Esophagus muscularis mucosa (tissue), 4 donors: ENCODE results near the gene DIAPH3. TPM values are rescaled to one million over a fixed set of nuclear protein-coding genes. Genes with fewer than 3 reads are reported as not detected.

Experiments
- DNase-seq: peaks from one replicate; pipeline ENCODE4 v3.0.0-alpha.2; 2017; ENCODE audit errors: extremely low spot score
- H3K27ac ChIP-seq, 4 donors: fragments of 200-600 bp; sonication (generic); replicated peaks in 1 of 4; 1 replicate in 3 of 4; 2 replicates in 1 of 4; pipeline ENCODE4 v1.5.1; 2016 to 2019; ENCODE audit warnings: mild to moderate bottlenecking in 1 of 4
- H3K27me3 ChIP-seq, 4 donors: fragments of 200-600 bp; sonication (generic); one replicate each; pipeline versions ENCODE4 v1.5.1 to v1.6.0; 2016 to 2019
- H3K36me3 ChIP-seq, 4 donors: fragments of 200-600 bp; sonication (generic); one replicate each; pipeline ENCODE4 v1.5.1; 2016 to 2019
- H3K4me1 ChIP-seq, 4 donors: fragments of 200-600 bp; sonication (generic); one replicate each; pipeline ENCODE4 v1.5.1; 2016 to 2019
- H3K4me3 ChIP-seq, 4 donors: fragments of 200-600 bp; sonication (generic); 1 replicate in 2 of 4; 2 replicates in 2 of 4; pipeline ENCODE4 v1.5.1; 2016 to 2019; ENCODE audit warnings: mild to moderate bottlenecking in 4 of 4, moderate library complexity in 1 of 4
- H3K9me3 ChIP-seq, 4 donors: fragments of 200-600 bp; sonication (generic); 1 replicate in 3 of 4; 2 replicates in 1 of 4; pipeline ENCODE4 v1.5.1; 2016 to 2019
- EP300 ChIP-seq: sonication (generic); formaldehyde crosslinking; IDR thresholded peaks from one replicate; pipeline ENCODE4 v1.6.1; 2017; ENCODE audit warnings: antibody characterized with exemption
- POLR2A ChIP-seq: fragments of 450-650 bp; IDR thresholded peaks from one replicate; pipeline ENCODE4 v1.6.1; 2017; ENCODE audit warnings: antibody characterized with exemption, moderate library complexity, mild to moderate bottlenecking, low read depth
- POLR2AphosphoS5 ChIP-seq, 2 donors: sonication (generic); formaldehyde crosslinking; IDR thresholded peaks; one replicate each; pipeline ENCODE4 v1.6.1; 2017; ENCODE audit warnings: antibody characterized with exemption in 2 of 2
- WGBS: methylation state at CpG from one replicate; pipeline ENCODE4 v1.1.5; 2018; 5-methylcytosine and 5-hydroxymethylcytosine counted together
- intact Hi-C: fragments of 100-400 bp; cut with DNase I; formaldehyde crosslinking; loops from one replicate; pipeline ENCODE4 v1.15.1; 2023
- total RNA-seq, 4 donors: library from RNA; depleted of rRNA; stranded (reverse); fragments of >200 nt; gene quantifications; one replicate each; pipeline versions ENCODE4 v1.1.0 to v1.2.1, GENCODE V29; 2016
- TF ChIP-seq, protein P1 (sequence below), 3 experiments: fragments of 200-600 bp in 2 of 3; fragments of 450-650 bp in 1 of 3; sonication (generic) in 2 of 3; IDR thresholded peaks; one replicate each; pipeline ENCODE4 v1.5.1; 2017 to 2019; ENCODE audit warnings: antibody characterized with exemption in 3 of 3, mild to moderate bottlenecking in 2 of 3, moderate library complexity in 1 of 3

DIAPH3 gene
- total RNA-seq, 4 donors from 2014 or later: under 0.01 to 1.0 (median 0.41) TPM

DNA sequence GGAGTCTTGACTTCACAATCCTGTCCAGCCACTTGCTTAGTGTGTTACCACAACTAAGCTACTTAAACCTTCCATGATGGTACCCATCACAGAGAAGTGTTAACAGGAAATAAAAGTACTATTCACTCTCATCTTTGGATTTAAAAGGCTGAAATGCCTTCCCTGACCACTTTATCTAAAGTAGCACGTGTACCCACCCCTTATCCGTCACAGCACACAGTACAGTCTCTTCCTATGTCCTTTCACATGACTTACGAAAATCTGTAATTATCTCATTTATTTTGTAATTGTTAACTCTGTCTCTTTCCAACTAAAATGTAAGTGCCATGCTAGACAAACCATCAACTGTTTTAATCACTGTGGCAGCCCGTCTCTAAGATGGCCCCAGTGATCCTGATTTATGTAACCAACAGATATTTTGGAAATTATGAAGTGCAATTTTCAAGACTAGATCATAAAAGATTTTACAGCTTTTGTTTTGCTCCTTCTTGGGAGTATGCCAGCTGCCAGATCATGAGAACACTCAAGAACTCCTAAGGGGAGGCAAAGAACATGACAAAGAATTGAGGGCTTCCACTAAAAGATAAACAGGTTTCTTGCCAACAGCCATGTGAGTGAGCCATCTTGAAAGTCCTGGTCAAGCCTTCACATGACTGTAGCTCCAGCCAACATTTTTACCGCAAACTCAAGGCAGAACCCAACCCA is 44.9 kb downstream of the DIAPH3 start:
- no peak for DNase-seq
- H3K9me3 ChIP-seq: peaks cover 0 to 7% (median 4%) of the 10 kb centered on the region in 4 donors
- H3K36me3 ChIP-seq: no peaks in the 10 kb centered on the region
- no peak overlapping the region for H3K27ac ChIP-seq
- 91% methylated on average over 5 of the region's 5 CpGs for WGBS
- intact Hi-C loops: no loop called here
- H3K4me3 ChIP-seq: no peak overlapping the region
- TF ChIP-seq, protein P1, sequence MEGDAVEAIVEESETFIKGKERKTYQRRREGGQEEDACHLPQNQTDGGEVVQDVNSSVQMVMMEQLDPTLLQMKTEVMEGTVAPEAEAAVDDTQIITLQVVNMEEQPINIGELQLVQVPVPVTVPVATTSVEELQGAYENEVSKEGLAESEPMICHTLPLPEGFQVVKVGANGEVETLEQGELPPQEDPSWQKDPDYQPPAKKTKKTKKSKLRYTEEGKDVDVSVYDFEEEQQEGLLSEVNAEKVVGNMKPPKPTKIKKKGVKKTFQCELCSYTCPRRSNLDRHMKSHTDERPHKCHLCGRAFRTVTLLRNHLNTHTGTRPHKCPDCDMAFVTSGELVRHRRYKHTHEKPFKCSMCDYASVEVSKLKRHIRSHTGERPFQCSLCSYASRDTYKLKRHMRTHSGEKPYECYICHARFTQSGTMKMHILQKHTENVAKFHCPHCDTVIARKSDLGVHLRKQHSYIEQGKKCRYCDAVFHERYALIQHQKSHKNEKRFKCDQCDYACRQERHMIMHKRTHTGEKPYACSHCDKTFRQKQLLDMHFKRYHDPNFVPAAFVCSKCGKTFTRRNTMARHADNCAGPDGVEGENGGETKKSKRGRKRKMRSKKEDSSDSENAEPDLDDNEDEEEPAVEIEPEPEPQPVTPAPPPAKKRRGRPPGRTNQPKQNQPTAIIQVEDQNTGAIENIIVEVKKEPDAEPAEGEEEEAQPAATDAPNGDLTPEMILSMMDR (IDR thresholded peaks at IDR 0.05): no peak
- TF ChIP-seq POLR2AphosphoS5 (IDR thresholded peaks at IDR 0.05) (no peak), EP300 (no peak), POLR2A (no peak)
- H3K4me1 ChIP-seq: no peaks in the 10 kb centered on the region
- H3K27me3 ChIP-seq: no peaks in the 10 kb centered on the region

DNA sequence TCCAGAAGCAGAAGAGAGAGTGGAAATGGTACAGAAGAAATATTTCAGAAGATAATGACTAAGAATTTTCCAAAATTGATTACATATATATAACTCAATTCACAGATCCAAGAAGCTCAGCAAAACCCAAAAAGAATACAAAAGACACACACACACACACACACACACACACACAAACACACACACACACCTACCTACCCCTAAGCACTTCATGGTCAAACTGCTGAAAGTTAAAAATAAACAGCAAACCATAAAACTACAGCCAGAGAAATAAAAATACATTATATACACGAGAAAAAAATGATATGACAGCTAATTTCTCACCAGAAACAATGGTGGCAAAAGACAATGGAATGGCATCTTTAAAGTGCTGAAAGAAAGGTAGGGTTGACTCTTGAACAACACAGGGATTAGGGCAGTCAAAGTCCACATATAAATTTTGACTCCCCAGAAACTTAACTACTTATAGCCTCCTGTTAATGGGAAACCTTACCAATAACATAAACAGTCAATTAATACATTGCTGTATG is 49.2 kb downstream of the DIAPH3 start:
- H3K4me1 ChIP-seq: no peaks in the 10 kb centered on the region
- DNase-seq: no peak
- H3K36me3 ChIP-seq: no peaks in the 10 kb centered on the region
- 95% methylated on average over 1 of the region's 1 CpG for WGBS
- TF ChIP-seq, protein P1 (IDR thresholded peaks at IDR 0.05): no peak
- TF ChIP-seq POLR2AphosphoS5 (IDR thresholded peaks at IDR 0.05) (no peak), EP300 (no peak), POLR2A (no peak)
- H3K4me3 ChIP-seq: no peak overlapping the region
- H3K9me3 ChIP-seq: peaks cover 0 to 7% (median 5%) of the 10 kb centered on the region in 4 donors
- H3K27ac ChIP-seq: no peak overlapping the region
- no peaks in the 10 kb centered on the region for H3K27me3 ChIP-seq
- intact Hi-C loops: no loop called here

DNA sequence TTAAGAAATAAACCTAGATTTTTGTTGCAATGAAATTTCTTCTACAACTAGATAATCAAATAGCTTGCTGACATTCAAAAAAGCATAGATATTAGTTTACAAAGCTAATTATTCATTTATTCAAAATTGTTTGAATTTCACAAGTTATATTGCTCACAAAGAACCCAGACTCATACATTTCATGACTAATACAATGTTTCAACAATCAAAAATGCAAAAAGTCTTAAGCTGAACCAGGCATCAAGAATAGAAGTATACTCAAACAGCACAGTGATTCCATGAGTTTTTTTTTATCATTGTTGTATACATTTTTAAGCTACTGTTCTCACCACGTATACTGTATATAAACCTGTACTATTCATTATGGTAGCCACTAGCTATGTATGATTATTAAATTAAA is 51.0 kb downstream of the DIAPH3 start:
- Histone ChIP-seq H3K27ac (no peak overlapping the region), H3K4me1 (no peaks in the 10 kb centered on the region), H3K27me3 (no peaks in the 10 kb centered on the region), H3K4me3 (no peak overlapping the region), H3K9me3 (peaks cover 0 to 7% (median 5%) of the 10 kb centered on the region in 4 donors), H3K36me3 (no peaks in the 10 kb centered on the region)
- intact Hi-C loops: no loop called here
- no peak for DNase-seq
- TF ChIP-seq, protein P1 (IDR thresholded peaks at IDR 0.05): no peak
- TF ChIP-seq POLR2AphosphoS5 (IDR thresholded peaks at IDR 0.05) (no peak), EP300 (no peak), POLR2A (no peak)
- 89% methylated on average over 1 of the region's 1 CpG for WGBS

DNA sequence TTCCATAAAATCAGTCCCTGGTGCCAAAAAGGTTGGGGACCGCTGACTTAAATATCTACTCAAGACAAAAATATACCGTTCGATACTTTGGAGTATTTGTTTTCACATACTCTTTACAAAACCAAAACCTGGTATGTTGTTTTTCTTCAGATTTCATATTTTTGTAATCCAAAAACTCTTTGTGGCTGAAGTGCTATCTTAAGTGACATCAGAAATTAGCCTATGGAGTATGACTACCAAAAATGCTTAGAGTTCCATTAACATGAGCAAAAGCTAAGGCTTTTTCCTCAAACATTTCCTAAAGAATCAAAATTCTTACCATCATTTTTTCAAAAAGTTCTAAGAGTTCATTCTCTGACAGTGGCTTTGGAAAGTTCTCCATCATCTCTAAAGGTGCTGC is 52.0 kb downstream of the DIAPH3 start:
- no peak for DNase-seq
- TF ChIP-seq, protein P1 (IDR thresholded peaks at IDR 0.05): no peak
- TF ChIP-seq POLR2AphosphoS5 (IDR thresholded peaks at IDR 0.05): no peak
- no peak for TF ChIP-seq POLR2A
- TF ChIP-seq EP300: no peak
- WGBS: 99% methylated on average over 3 of the region's 3 CpGs
- intact Hi-C loops: no loop called here
- no peak overlapping the region for H3K4me3 ChIP-seq
- H3K4me1 ChIP-seq: no peaks in the 10 kb centered on the region
- H3K36me3 ChIP-seq: no peaks in the 10 kb centered on the region
- H3K9me3 ChIP-seq: peaks cover 0 to 7% (median 5%) of the 10 kb centered on the region in 4 donors
- no peaks in the 10 kb centered on the region for H3K27me3 ChIP-seq
- H3K27ac ChIP-seq: no peak overlapping the region

DNA sequence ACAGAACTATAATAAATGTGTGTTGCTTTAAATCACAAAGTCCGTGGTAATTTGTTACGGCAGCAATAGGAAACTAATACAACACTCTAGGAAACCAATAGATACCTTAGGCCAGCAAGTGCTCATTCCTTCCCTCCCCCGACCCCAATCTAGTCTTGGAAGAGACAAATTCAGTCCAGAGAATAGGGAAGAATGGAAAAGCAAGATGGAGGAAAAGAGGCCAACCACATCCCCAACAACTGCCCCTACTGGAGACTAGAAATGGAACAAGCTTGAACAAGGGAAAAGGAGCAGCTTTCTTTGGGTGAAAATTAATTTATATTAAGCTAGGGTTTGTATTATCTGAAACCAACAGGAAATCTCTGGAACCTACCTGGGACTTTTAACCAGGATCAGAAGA is 54.4 kb downstream of the DIAPH3 start:
- TF ChIP-seq POLR2A (no peak), EP300 (no peak), POLR2AphosphoS5 (IDR thresholded peaks at IDR 0.05) (no peak)
- TF ChIP-seq, protein P1 (IDR thresholded peaks at IDR 0.05): no peak
- 97% methylated on average over 3 of the region's 3 CpGs for WGBS

More for the DNA sequence above, 54.4 kb downstream of the DIAPH3 start:
- Histone ChIP-seq H3K4me1 (no peaks in the 10 kb centered on the region), H3K27me3 (no peaks in the 10 kb centered on the region), H3K27ac (no peak overlapping the region), H3K4me3 (no peak overlapping the region), H3K9me3 (peaks cover 0 to 6% (median under 1%) of the 10 kb centered on the region in 4 donors), H3K36me3 (no peaks in the 10 kb centered on the region)
- DNase-seq: no peak
- intact Hi-C loops: no loop called here
